ENCODE data around the gene SYTL3.

SYTL3 gene

GRCh38 chr6:158763434-158764182, 113.8 kb downstream of the SYTL3 start:
- DNase-seq (ENCODE audit: low read depth in 2 of 2) = no peak
- no peak for TF ChIP-seq CTCF (IDR thresholded peaks at IDR 0.05; ENCODE audit: low read depth, low read length)

GRCh38 chr6:158764183-158764849, 114.5 kb downstream of the SYTL3 start:
- no peak for TF ChIP-seq CTCF (IDR thresholded peaks at IDR 0.05; ENCODE audit: low read depth, low read length)
- DNase-seq (ENCODE audit: low read depth in 2 of 2) = no peak
- H3K4me3 ChIP-seq (replicated peaks in 1 of 2; ENCODE audit: low read depth in 2 of 2, low read length in 2 of 2) = no peak overlapping the region

More at GRCh38 chr6:158763434-158764182, 113.8 kb downstream of the SYTL3 start:
- H3K4me3 ChIP-seq (replicated peaks in 1 of 2; ENCODE audit: low read depth in 2 of 2, low read length in 2 of 2) = no peak overlapping the region

- H3K4me3 ChIP-seq (replicated peaks in 1 of 2; ENCODE audit: low read depth in 2 of 2, low read length in 2 of 2) = no peak overlapping the region
- no peak for TF ChIP-seq CTCF (IDR thresholded peaks at IDR 0.05; ENCODE audit: low read depth, low read length)
- no peak for DNase-seq (ENCODE audit: low read depth in 2 of 2)
These were observed 115.1 kb downstream of the SYTL3 start for GRCh38 chr6:158764926-158765325.

GRCh38 chr6:158765499-158766068, 115.7 kb downstream of the SYTL3 start:
- no peak for TF ChIP-seq CTCF (IDR thresholded peaks at IDR 0.05; ENCODE audit: low read depth, low read length)

GRCh38 chr6:158766621-158767455, 117.0 kb downstream of the SYTL3 start:
- TF ChIP-seq CTCF (IDR thresholded peaks at IDR 0.05; ENCODE audit: low read depth, low read length) = no peak
- no peak for DNase-seq (ENCODE audit: low read depth in 2 of 2)
- H3K4me3 ChIP-seq (replicated peaks in 1 of 2; ENCODE audit: low read depth in 2 of 2, low read length in 2 of 2) = no peak overlapping the region

More at GRCh38 chr6:158765499-158766068, 115.7 kb downstream of the SYTL3 start:
- no peak for DNase-seq (ENCODE audit: low read depth in 2 of 2)
- no peak overlapping the region for H3K4me3 ChIP-seq (replicated peaks in 1 of 2; ENCODE audit: low read depth in 2 of 2, low read length in 2 of 2)

- no peak for DNase-seq (ENCODE audit: low read depth in 2 of 2)
- no peak for TF ChIP-seq CTCF (IDR thresholded peaks at IDR 0.05; ENCODE audit: low read depth, low read length)
- H3K4me3 ChIP-seq (replicated peaks in 1 of 2; ENCODE audit: low read depth in 2 of 2, low read length in 2 of 2) = no peak overlapping the region
These were observed 117.9 kb downstream of the SYTL3 start for GRCh38 chr6:158767709-158768108.
